ENCODE measurements around the gene DOCK2. TPM values are rescaled to one million over a fixed set of nuclear protein-coding genes. Genes with fewer than 3 reads are reported as not detected.

The DOCK2 gene
- total and polyA plus RNA-seq, 9 of the 15 experiments (the other 6 are each of a cell fraction or from before 2014, with no cell fraction given), result 4.5 to 42.6 (median 20.5) TPM

- TF ChIP-seq, protein P1, sequence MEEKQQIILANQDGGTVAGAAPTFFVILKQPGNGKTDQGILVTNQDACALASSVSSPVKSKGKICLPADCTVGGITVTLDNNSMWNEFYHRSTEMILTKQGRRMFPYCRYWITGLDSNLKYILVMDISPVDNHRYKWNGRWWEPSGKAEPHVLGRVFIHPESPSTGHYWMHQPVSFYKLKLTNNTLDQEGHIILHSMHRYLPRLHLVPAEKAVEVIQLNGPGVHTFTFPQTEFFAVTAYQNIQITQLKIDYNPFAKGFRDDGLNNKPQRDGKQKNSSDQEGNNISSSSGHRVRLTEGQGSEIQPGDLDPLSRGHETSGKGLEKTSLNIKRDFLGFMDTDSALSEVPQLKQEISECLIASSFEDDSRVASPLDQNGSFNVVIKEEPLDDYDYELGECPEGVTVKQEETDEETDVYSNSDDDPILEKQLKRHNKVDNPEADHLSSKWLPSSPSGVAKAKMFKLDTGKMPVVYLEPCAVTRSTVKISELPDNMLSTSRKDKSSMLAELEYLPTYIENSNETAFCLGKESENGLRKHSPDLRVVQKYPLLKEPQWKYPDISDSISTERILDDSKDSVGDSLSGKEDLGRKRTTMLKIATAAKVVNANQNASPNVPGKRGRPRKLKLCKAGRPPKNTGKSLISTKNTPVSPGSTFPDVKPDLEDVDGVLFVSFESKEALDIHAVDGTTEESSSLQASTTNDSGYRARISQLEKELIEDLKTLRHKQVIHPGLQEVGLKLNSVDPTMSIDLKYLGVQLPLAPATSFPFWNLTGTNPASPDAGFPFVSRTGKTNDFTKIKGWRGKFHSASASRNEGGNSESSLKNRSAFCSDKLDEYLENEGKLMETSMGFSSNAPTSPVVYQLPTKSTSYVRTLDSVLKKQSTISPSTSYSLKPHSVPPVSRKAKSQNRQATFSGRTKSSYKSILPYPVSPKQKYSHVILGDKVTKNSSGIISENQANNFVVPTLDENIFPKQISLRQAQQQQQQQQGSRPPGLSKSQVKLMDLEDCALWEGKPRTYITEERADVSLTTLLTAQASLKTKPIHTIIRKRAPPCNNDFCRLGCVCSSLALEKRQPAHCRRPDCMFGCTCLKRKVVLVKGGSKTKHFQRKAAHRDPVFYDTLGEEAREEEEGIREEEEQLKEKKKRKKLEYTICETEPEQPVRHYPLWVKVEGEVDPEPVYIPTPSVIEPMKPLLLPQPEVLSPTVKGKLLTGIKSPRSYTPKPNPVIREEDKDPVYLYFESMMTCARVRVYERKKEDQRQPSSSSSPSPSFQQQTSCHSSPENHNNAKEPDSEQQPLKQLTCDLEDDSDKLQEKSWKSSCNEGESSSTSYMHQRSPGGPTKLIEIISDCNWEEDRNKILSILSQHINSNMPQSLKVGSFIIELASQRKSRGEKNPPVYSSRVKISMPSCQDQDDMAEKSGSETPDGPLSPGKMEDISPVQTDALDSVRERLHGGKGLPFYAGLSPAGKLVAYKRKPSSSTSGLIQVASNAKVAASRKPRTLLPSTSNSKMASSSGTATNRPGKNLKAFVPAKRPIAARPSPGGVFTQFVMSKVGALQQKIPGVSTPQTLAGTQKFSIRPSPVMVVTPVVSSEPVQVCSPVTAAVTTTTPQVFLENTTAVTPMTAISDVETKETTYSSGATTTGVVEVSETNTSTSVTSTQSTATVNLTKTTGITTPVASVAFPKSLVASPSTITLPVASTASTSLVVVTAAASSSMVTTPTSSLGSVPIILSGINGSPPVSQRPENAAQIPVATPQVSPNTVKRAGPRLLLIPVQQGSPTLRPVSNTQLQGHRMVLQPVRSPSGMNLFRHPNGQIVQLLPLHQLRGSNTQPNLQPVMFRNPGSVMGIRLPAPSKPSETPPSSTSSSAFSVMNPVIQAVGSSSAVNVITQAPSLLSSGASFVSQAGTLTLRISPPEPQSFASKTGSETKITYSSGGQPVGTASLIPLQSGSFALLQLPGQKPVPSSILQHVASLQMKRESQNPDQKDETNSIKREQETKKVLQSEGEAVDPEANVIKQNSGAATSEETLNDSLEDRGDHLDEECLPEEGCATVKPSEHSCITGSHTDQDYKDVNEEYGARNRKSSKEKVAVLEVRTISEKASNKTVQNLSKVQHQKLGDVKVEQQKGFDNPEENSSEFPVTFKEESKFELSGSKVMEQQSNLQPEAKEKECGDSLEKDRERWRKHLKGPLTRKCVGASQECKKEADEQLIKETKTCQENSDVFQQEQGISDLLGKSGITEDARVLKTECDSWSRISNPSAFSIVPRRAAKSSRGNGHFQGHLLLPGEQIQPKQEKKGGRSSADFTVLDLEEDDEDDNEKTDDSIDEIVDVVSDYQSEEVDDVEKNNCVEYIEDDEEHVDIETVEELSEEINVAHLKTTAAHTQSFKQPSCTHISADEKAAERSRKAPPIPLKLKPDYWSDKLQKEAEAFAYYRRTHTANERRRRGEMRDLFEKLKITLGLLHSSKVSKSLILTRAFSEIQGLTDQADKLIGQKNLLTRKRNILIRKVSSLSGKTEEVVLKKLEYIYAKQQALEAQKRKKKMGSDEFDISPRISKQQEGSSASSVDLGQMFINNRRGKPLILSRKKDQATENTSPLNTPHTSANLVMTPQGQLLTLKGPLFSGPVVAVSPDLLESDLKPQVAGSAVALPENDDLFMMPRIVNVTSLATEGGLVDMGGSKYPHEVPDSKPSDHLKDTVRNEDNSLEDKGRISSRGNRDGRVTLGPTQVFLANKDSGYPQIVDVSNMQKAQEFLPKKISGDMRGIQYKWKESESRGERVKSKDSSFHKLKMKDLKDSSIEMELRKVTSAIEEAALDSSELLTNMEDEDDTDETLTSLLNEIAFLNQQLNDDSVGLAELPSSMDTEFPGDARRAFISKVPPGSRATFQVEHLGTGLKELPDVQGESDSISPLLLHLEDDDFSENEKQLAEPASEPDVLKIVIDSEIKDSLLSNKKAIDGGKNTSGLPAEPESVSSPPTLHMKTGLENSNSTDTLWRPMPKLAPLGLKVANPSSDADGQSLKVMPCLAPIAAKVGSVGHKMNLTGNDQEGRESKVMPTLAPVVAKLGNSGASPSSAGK (IDR thresholded peaks at IDR 0.05), result no peak
- TF ChIP-seq HDAC2 (IDR thresholded peaks at IDR 0.05), result peak; percentile 75; the same call in 1 of the 2 replicates
- TF ChIP-seq SRF (CRISPR knock-in tag; IDR thresholded peaks at IDR 0.05), result no peak
- TF ChIP-seq E2F6 (IDR thresholded peaks at IDR 0.05; ENCODE audit: borderline replicate concordance in 1 of 2, extremely low read depth in 1 of 2, insufficient read depth in 1 of 2, insufficient read length in 1 of 2, low read depth in 1 of 2, low read length in 1 of 2, poor library complexity in 1 of 2, severe bottlenecking in 1 of 2), result no peak
- 0 out of 2 replicates have a peak, but pooled peaks have one; percentile 25 for TF ChIP-seq HBP1 (CRISPR knock-in tag; IDR thresholded peaks at IDR 0.05)
- TF ChIP-seq HNRNPUL1 (IDR thresholded peaks at IDR 0.05; ENCODE audit: low read length), result no peak
- TF ChIP-seq, protein P2, sequence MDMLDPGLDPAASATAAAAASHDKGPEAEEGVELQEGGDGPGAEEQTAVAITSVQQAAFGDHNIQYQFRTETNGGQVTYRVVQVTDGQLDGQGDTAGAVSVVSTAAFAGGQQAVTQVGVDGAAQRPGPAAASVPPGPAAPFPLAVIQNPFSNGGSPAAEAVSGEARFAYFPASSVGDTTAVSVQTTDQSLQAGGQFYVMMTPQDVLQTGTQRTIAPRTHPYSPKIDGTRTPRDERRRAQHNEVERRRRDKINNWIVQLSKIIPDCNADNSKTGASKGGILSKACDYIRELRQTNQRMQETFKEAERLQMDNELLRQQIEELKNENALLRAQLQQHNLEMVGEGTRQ (CRISPR knock-in tag; IDR thresholded peaks at IDR 0.05), result no peak
- no peak for TF ChIP-seq GABPB1 (CRISPR knock-in tag; IDR thresholded peaks at IDR 0.05)
- no peak for TF ChIP-seq SP1 (CRISPR knock-in tag; IDR thresholded peaks at IDR 0.05)
- TF ChIP-seq, protein P3, sequence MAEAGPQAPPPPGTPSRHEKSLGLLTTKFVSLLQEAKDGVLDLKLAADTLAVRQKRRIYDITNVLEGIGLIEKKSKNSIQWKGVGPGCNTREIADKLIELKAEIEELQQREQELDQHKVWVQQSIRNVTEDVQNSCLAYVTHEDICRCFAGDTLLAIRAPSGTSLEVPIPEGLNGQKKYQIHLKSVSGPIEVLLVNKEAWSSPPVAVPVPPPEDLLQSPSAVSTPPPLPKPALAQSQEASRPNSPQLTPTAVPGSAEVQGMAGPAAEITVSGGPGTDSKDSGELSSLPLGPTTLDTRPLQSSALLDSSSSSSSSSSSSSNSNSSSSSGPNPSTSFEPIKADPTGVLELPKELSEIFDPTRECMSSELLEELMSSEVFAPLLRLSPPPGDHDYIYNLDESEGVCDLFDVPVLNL (CRISPR knock-in tag; IDR thresholded peaks at IDR 0.05; ENCODE audit: low read depth), result no peak
These were observed 109.1 kb downstream of the DOCK2 start (continued) for GRCh38 chr5:169746147-169746694.

All from K562 (cell line).